NCI-H526 treated with DMSO at 0.1 percent for 48 hours (cell line): ENCODE measurements around the gene ENO2.

Experiments
- DNase-seq: peaks from one replicate; lab custom pipeline; 2025; lab: John Stamatoyannopoulos, UW

ENO2 gene

GRCh38 chr12:6948873-6949594 is 34.7 kb downstream of the ENO2 start:
- DNase-seq, result no peak

- no peak for DNase-seq
Measured at GRCh38 chr12:6950401-6950801, 36.0 kb downstream of the ENO2 start.

- DNase-seq, result no peak
Measured at GRCh38 chr12:6950811-6951540, 36.6 kb downstream of the ENO2 start, which contains the start of gene PTPN6. TSS of gene PTPN6 (plus strand) at chr12:6951356. CDS start at chr12:6951513, 157 bp downstream.

GRCh38 chr12:6951551-6952120 is 37.3 kb downstream of the ENO2 start:
- no peak for DNase-seq

GRCh38 chr12:6952121-6952862 is 37.9 kb downstream of the ENO2 start:
- no peak for DNase-seq

GRCh38 chr12:6952863-6953441 is 38.6 kb downstream of the ENO2 start:
- no peak for DNase-seq

- DNase-seq, result no peak
Measured at GRCh38 chr12:6953442-6954315, 39.3 kb downstream of the ENO2 start.

- DNase-seq, result no peak
Measured at GRCh38 chr12:6954316-6955107, 40.1 kb downstream of the ENO2 start.

- no peak for DNase-seq
Measured at GRCh38 chr12:6955108-6956020, 41.0 kb downstream of the ENO2 start.

GRCh38 chr12:6956021-6956727 is 41.8 kb downstream of the ENO2 start:
- DNase-seq, result no peak

- no peak for DNase-seq
Measured at GRCh38 chr12:6957151-6957701, 42.8 kb downstream of the ENO2 start.

- no peak for DNase-seq
Measured at GRCh38 chr12:6957741-6958608, 43.6 kb downstream of the ENO2 start.

GRCh38 chr12:6958609-6959057 is 44.3 kb downstream of the ENO2 start:
- DNase-seq, result no peak

GRCh38 chr12:6959058-6959804 is 44.9 kb downstream of the ENO2 start:
- DNase-seq, result no peak

- no peak for DNase-seq
Measured at GRCh38 chr12:6959805-6960592, 45.6 kb downstream of the ENO2 start.
